ENCODE measurements around the gene ZNF630.
"Not testable (repeated sequence)": the region's sequence is repeated elsewhere in the genome, so short reads cannot be mapped to it uniquely, and the experiment has no call there.

Gene ZNF630

DNA sequence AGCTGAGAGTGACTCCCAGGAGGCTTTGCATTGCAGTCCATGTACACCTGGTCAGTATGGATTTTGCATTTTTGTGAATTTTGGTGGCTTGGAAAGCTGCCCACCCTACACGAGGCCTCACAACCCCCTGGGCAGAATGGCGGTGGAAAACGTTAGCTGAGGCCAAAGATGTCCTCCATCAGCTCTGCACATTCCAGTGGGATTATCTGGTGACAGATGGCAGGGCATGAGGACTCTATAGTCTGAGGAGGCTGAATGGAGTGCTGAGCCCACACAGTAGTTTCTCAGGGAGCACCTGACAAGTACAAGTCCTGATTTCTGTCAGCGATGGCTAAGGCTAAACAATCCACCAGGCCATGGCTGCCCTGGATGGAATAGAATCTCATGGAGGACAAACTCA, 43.9 kb downstream of the ZNF630 start:
- not testable (repeated sequence) for DNase-seq

- peak; percentile 30 for DNase-seq
Measured at GRCh38 chrX:48025561-48025960, 45.9 kb downstream of the ZNF630 start.

DNA sequence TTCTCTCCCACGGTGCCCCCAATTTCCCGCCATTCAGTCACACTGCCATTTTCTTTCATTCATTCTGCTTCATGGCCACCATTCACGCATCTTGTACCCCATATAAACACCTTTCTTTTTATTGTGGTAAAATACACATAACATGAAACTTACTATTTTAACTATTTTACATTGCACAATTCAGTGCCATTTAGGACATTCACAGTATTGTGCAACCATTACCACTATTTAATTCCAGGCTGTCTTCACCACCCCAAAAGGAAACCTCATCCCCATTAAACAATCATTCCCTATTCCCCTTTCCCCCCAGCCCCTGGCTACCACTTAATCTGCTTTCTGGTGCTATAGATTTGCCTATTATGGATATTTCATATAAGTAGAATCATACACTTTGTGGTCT, 48.7 kb downstream of the ZNF630 start:
- DNase-seq, result no peak

DNA sequence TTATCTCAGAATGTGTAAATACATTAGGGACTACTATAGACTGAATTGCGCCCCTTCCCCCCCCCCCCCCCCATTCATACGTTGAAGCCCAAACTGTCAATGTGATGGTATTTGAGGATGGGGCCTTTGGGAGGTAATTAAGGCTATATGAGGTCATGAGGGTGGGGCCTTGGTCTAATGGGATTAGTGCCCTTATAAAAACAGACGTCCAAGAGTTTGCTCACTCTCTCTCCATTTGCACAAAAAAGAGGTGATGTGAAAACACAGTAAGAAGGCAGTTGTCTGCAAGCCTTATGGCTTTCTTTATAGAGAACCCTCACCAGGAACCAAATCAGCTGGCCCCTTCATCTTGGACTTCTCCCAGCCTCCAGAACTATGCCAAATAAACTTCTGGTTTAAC, 49.3 kb downstream of the ZNF630 start:
- no peak for DNase-seq

- peak; percentile 73 for DNase-seq
Measured at GRCh38 chrX:48021026-48021900, 50.2 kb downstream of the ZNF630 start.

GRCh38 chrX:48020472-48020871, 51.0 kb downstream of the ZNF630 start:
- DNase-seq, result not testable (repeated sequence)

DNA sequence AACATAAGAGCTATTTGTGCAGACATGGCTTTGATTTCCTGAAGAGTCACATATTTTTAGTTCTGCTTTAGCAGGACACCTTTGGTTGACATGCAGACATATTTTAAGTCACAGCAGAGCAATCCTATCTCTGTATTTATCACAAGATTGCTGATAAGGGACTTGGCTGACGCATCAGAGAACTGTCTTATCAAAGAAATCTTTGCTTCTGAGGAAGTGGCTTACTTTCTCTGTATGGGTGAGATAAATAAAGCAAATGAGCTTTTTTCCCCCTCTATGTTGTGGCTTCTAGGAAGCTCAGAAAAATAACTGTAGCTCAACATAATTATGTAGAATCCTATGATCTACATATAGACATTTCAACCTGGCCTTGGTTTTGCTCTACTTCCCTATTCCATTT, 51.5 kb downstream of the ZNF630 start:
- DNase-seq, result not testable (repeated sequence)

GRCh38 chrX:48016583-48017310, 54.7 kb downstream of the ZNF630 start:
- not testable (repeated sequence) for DNase-seq

GRCh38 chrX:48009445-48009960, 61.9 kb downstream of the ZNF630 start:
- not testable (repeated sequence) for DNase-seq

Data from NCI-H1092 (cell line).